ENCODE measurements around the gene DHDH.

DNA sequence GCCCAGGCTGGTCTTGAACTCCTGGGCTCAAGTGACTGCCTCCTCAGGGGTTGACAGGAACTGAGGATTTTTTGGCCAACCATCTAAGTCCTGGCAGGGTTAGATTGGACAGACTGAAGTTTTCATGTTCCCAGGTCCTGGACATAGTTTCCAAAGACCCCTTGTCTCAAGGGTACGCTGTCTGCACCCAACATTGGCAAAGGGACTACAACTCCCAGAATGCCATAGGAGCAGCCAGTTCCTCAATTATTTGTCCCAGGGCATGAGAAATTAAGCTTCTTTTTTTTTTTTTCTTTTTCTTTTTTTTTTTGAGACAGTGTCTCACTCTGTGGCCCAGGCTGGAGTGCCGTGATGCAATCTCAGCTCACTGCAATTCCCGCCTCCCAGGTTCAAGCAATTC, 52.7 kb downstream of the DHDH start:
- no peak for TF ChIP-seq CTCF (conservative IDR thresholded peaks at IDR 0.05)
- no peak for TF ChIP-seq EZH2 (IDR thresholded peaks at IDR 0.05; ENCODE audit: low read depth)
